SK-N-SH (cell line): ENCODE data around the gene BABAM2. TPM values are rescaled to one million over a fixed set of nuclear protein-coding genes. Genes with fewer than 3 reads are reported as not detected.

Experiments
- CTCF ChIA-PET: fragments of 300-600, 350-600 bp; formaldehyde crosslinking; extraction: SDS; loops from one replicate; lab custom pipeline; 2021; lab: Yijun Ruan, JAX
- POLR2A ChIA-PET: fragments of 350-600 bp; sonication (Branson Sonifier 250); formaldehyde crosslinking; extraction: SDS; loops from one replicate; lab custom pipeline; 2020; ENCODE audit warnings: antibody characterized with exemption, inconsistent platforms; lab: Yijun Ruan, JAX
- DNase-seq: peaks from one replicate; pipeline ENCODE4 v3.0.0; 2012
- H2AFZ ChIP-seq: fragments of 200-600 bp; sonication (generic); 2 replicates; pipeline ENCODE4 v1.8.1; 2016; ENCODE audit warnings: antibody characterized with exemption, mild to moderate bottlenecking, low read depth
- H3F3A ChIP-seq: fragments of 200-600 bp; sonication (generic); replicated peaks from 2 replicates; pipeline ENCODE3; 2016; ENCODE audit warnings: antibody characterized with exemption, mild to moderate bottlenecking; ENCODE audit not compliant: insufficient read depth
- H3K27ac ChIP-seq, 2 experiments: fragments of 200-500 bp in 1 of 2; fragments of 200-600 bp in 1 of 2; sonication (Bioruptor generic) in 1 of 2; sonication (generic), shearing (Covaris generic) in 1 of 2; 2 replicates each; pipeline versions ENCODE4 v1.5.1 to v1.6.1; 2014 to 2016; ENCODE audit warnings: low read depth in 2 of 2, inconsistent platforms in 1 of 2, low read length in 1 of 2, mild to moderate bottlenecking in 1 of 2, mixed read lengths in 1 of 2
- H3K27me3 ChIP-seq: fragments of 200-600 bp; sonication (generic), shearing (Covaris generic); 2 replicates; pipeline ENCODE4 v1.6.1; 2016; ENCODE audit warnings: mixed run types; ENCODE audit not compliant: insufficient read depth
- H3K36me3 ChIP-seq, 2 experiments: fragments of 200-500 bp in 1 of 2; fragments of 200-600 bp in 1 of 2; sonication (Bioruptor generic) in 1 of 2; sonication (generic) in 1 of 2; replicated peaks in 1 of 2; 2 replicates each; pipeline versions ENCODE3 to v1.5.1; 2014 to 2016; ENCODE audit warnings: low read length in 1 of 2, mild to moderate bottlenecking in 1 of 2; ENCODE audit not compliant: insufficient read depth in 2 of 2, control insufficient read depth in 1 of 2
- H3K4me1 ChIP-seq, 2 experiments: fragments of 200-500 bp in 1 of 2; fragments of 200-600 bp in 1 of 2; sonication (Bioruptor generic) in 1 of 2; sonication (generic), shearing (Covaris generic) in 1 of 2; 2 replicates each; pipeline versions ENCODE4 v1.5.1 to v1.6.1; 2014 to 2016; ENCODE audit warnings: low read depth in 1 of 2, low read length in 1 of 2, mixed run types in 1 of 2; ENCODE audit not compliant: insufficient read depth in 2 of 2, control insufficient read depth in 1 of 2
- H3K4me2 ChIP-seq: fragments of 200-600 bp; sonication (generic), shearing (Covaris generic); 2 replicates; pipeline ENCODE4 v1.6.1; 2017; ENCODE audit warnings: mixed run types
- H3K4me3 ChIP-seq, 2 experiments: fragments of 200-500 bp in 1 of 2; fragments of 200-600 bp in 1 of 2; sonication (Bioruptor generic) in 1 of 2; sonication (generic), shearing (Covaris generic) in 1 of 2; 2 replicates each; pipeline versions ENCODE4 v1.5.1 to v1.8.1; 2014 to 2016; ENCODE audit warnings: low read depth in 2 of 2, inconsistent platforms in 1 of 2, low read length in 1 of 2, mild to moderate bottlenecking in 1 of 2, mixed read lengths in 1 of 2, moderate library complexity in 1 of 2
- H3K79me2 ChIP-seq: fragments of 200-600 bp; sonication (generic); 2 replicates; pipeline ENCODE4 v1.8.1; 2017; ENCODE audit warnings: mild to moderate bottlenecking; ENCODE audit not compliant: insufficient read depth
- H3K9ac ChIP-seq: fragments of 200-600 bp; sonication (generic); 2 replicates; pipeline ENCODE4 v1.6.1; 2017; ENCODE audit warnings: mixed run types
- H3K9me2 ChIP-seq: fragments of 200-600 bp; sonication (generic); 2 replicates; pipeline ENCODE4 v1.6.1; 2017; ENCODE audit warnings: mixed run types
- H3K9me3 ChIP-seq: fragments of 200-600 bp; sonication (generic); 2 replicates; pipeline ENCODE4 v1.6.1; 2017; ENCODE audit warnings: mixed run types, mild to moderate bottlenecking, moderate library complexity
- H4K20me1 ChIP-seq: fragments of 200-600 bp; sonication (generic); 2 replicates; pipeline ENCODE4 v1.6.1; 2017; ENCODE audit warnings: mild to moderate bottlenecking, mixed run types; ENCODE audit not compliant: insufficient read depth
- EP300 ChIP-seq, 2 experiments: IDR thresholded peaks; 2 replicates each; pipeline versions ENCODE4 v1.4.0 to v1.6.1; 2012; ENCODE audit warnings: borderline replicate concordance in 1 of 2, low read depth in 1 of 2, low read length in 1 of 2
- FOSL2 ChIP-seq: IDR thresholded peaks from 2 replicates; pipeline ENCODE4 v1.4.0; 2012; ENCODE audit warnings: low read depth, mild to moderate bottlenecking, moderate library complexity, borderline replicate concordance
- FOXJ3 ChIP-seq: sonication (generic); formaldehyde crosslinking; IDR thresholded peaks from 2 replicates; pipeline ENCODE4 v1.5.1; 2020; ENCODE audit warnings: mild to moderate bottlenecking, missing genetic modification reagents
- FOXM1 ChIP-seq: IDR thresholded peaks from 2 replicates; pipeline ENCODE4 v1.4.0; 2012; ENCODE audit warnings: low read depth, mild to moderate bottlenecking
- GABPA ChIP-seq: IDR thresholded peaks from 2 replicates; pipeline ENCODE4 v1.4.0; 2012; ENCODE audit warnings: low read depth, mild to moderate bottlenecking
- JUND ChIP-seq: IDR thresholded peaks from 2 replicates; pipeline ENCODE4 v1.4.0; 2012
- MXI1 ChIP-seq: IDR thresholded peaks from 2 replicates; pipeline ENCODE4 v1.6.1; 2012; ENCODE audit warnings: mild to moderate bottlenecking, low read depth, low read length, improper control_type of control experiment
- NFIC ChIP-seq: IDR thresholded peaks from 2 replicates; pipeline ENCODE4 v1.4.0; 2012; ENCODE audit warnings: borderline replicate concordance
- POLR2AphosphoS5 ChIP-seq: IDR thresholded peaks from 2 replicates; pipeline ENCODE4 v1.6.1; 2012; ENCODE audit warnings: low read depth, low read length
- RCOR1 ChIP-seq: fragments of 150-350 bp; IDR thresholded peaks from 2 replicates; pipeline ENCODE4 v1.6.1; 2017; ENCODE audit warnings: antibody characterized with exemption, low read length
- RXRA ChIP-seq: IDR thresholded peaks from 2 replicates; pipeline ENCODE4 v1.4.0; 2012; ENCODE audit warnings: low read depth, mild to moderate bottlenecking, borderline replicate concordance
- SMC3 ChIP-seq: IDR thresholded peaks from 2 replicates; pipeline ENCODE4 v1.6.1; 2012; ENCODE audit warnings: low read depth, low read length, improper control_type of control experiment
- TAF1 ChIP-seq: IDR thresholded peaks from 2 replicates; pipeline ENCODE4 v1.6.1; 2012; ENCODE audit warnings: low read depth, mild to moderate bottlenecking, low read length, moderate library complexity, borderline replicate concordance
- TEAD4 ChIP-seq: IDR thresholded peaks from 2 replicates; pipeline ENCODE4 v1.4.0; 2012; ENCODE audit warnings: mild to moderate bottlenecking, borderline replicate concordance; ENCODE audit not compliant: insufficient read depth
- WGBS: methylation state at CpG from one replicate; pipeline ENCODE4 v1.1.6; 2017; ENCODE audit warnings: low lambda C conversion rate; 5-methylcytosine and 5-hydroxymethylcytosine counted together
- polyA plus RNA-seq, 3 experiments: library from polyadenylated mRNA; depleted of rRNA; stranded (reverse); fragments of >200 nt; gene quantifications; 2 replicates each; pipeline ENCODE4 v1.2.3, GENCODE V29; 2012
- TF ChIP-seq, protein P1 (sequence below): fragments of 150-350 bp; IDR thresholded peaks from 2 replicates; pipeline ENCODE4 v1.6.1; 2017; ENCODE audit warnings: antibody characterized with exemption, low read length, low read depth, borderline replicate concordance
- TF ChIP-seq, protein P2 (sequence below): fragments of 150-350 bp; IDR thresholded peaks from 2 replicates; pipeline ENCODE4 v1.6.1; 2016; ENCODE audit warnings: mild to moderate bottlenecking, low read depth, low read length
- TF ChIP-seq, protein P3 (sequence below): IDR thresholded peaks from 2 replicates; pipeline ENCODE4 v1.4.0; 2012; ENCODE audit warnings: low read depth, borderline replicate concordance
- TF ChIP-seq, protein P4 (sequence below): fragments of 200-600 bp; sonication (generic); IDR thresholded peaks from 2 replicates; pipeline ENCODE4 v1.6.1; 2017; ENCODE audit warnings: antibody characterized with exemption, mild to moderate bottlenecking, moderate library complexity

The BABAM2 gene
- polyA plus RNA-seq, 1 of the 3 experiments (the other 2 are of a cell fraction): 34.0 TPM

DNA sequence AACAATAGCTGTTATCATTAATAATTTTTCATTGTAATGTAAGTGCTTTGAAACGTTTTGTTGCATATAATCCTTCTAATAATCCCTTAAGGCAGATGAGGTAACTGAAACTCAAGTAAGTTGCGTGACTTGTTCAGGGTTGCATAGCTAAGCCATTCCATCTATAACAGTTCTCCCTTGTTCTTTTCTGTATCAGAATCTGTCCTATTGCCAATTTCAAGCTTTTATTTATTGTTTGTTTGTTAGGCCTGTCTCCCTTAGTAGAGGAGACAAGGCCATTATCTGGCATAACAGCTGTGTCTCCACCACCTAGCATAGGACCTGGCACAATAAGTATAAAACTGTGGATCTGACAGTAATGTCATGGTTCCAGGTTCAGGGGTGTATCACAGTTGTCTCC is 19.4 kb downstream of the BABAM2 start:
- no peaks in the 10 kb centered on the region for H3K9me3 ChIP-seq
- POLR2A ChIA-PET: no interaction called here
- H3K9me2 ChIP-seq: no peaks in the 10 kb centered on the region
- peaks cover 0 to under 1% of the 10 kb centered on the region in 2 experiments for H3K36me3 ChIP-seq
- CTCF ChIA-PET: no interaction called here
- peaks cover under 1 to 4% of the 10 kb centered on the region in 2 experiments; a peak in 2 of 4 replicates for H3K4me1 ChIP-seq
- no peaks in the 10 kb centered on the region for H3K27me3 ChIP-seq
- H3K9ac ChIP-seq: no peak overlapping the region
- no peak overlapping the region for H2AFZ ChIP-seq
- H3K4me2 ChIP-seq: no peak overlapping the region
- no peak overlapping the region for H3K27ac ChIP-seq
- no peak overlapping the region for H3K4me3 ChIP-seq
- 82% methylated on average over 2 of the region's 2 CpGs for WGBS
- no peaks in the 10 kb centered on the region for H3F3A ChIP-seq
- TF ChIP-seq EP300 (IDR thresholded peaks at IDR 0.05; ENCODE audit: borderline replicate concordance in 1 of 2, low read depth in 1 of 2, low read length in 1 of 2): no peak
- no peak for TF ChIP-seq RCOR1
- no peak for TF ChIP-seq TAF1
- no peak for TF ChIP-seq RXRA
- TF ChIP-seq POLR2AphosphoS5: no peak
- TF ChIP-seq, protein P1, sequence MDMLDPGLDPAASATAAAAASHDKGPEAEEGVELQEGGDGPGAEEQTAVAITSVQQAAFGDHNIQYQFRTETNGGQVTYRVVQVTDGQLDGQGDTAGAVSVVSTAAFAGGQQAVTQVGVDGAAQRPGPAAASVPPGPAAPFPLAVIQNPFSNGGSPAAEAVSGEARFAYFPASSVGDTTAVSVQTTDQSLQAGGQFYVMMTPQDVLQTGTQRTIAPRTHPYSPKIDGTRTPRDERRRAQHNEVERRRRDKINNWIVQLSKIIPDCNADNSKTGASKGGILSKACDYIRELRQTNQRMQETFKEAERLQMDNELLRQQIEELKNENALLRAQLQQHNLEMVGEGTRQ: no peak
- TF ChIP-seq MXI1: no peak
- no peak for TF ChIP-seq FOXJ3
- no peak for TF ChIP-seq FOXM1
- TF ChIP-seq SMC3: no peak
- no peak for TF ChIP-seq TEAD4
- no peak for TF ChIP-seq FOSL2
- TF ChIP-seq GABPA: no peak
- TF ChIP-seq NFIC: no peak
- TF ChIP-seq, protein P2, sequence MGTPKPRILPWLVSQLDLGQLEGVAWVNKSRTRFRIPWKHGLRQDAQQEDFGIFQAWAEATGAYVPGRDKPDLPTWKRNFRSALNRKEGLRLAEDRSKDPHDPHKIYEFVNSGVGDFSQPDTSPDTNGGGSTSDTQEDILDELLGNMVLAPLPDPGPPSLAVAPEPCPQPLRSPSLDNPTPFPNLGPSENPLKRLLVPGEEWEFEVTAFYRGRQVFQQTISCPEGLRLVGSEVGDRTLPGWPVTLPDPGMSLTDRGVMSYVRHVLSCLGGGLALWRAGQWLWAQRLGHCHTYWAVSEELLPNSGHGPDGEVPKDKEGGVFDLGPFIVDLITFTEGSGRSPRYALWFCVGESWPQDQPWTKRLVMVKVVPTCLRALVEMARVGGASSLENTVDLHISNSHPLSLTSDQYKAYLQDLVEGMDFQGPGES: no peak
- TF ChIP-seq, protein P3, sequence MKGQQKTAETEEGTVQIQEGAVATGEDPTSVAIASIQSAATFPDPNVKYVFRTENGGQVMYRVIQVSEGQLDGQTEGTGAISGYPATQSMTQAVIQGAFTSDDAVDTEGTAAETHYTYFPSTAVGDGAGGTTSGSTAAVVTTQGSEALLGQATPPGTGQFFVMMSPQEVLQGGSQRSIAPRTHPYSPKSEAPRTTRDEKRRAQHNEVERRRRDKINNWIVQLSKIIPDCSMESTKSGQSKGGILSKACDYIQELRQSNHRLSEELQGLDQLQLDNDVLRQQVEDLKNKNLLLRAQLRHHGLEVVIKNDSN: no peak
- TF ChIP-seq, protein P4, sequence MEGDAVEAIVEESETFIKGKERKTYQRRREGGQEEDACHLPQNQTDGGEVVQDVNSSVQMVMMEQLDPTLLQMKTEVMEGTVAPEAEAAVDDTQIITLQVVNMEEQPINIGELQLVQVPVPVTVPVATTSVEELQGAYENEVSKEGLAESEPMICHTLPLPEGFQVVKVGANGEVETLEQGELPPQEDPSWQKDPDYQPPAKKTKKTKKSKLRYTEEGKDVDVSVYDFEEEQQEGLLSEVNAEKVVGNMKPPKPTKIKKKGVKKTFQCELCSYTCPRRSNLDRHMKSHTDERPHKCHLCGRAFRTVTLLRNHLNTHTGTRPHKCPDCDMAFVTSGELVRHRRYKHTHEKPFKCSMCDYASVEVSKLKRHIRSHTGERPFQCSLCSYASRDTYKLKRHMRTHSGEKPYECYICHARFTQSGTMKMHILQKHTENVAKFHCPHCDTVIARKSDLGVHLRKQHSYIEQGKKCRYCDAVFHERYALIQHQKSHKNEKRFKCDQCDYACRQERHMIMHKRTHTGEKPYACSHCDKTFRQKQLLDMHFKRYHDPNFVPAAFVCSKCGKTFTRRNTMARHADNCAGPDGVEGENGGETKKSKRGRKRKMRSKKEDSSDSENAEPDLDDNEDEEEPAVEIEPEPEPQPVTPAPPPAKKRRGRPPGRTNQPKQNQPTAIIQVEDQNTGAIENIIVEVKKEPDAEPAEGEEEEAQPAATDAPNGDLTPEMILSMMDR: no peak
- TF ChIP-seq JUND: no peak
- H3K79me2 ChIP-seq: no peaks in the 10 kb centered on the region
- H4K20me1 ChIP-seq: no peaks in the 10 kb centered on the region
- no peak for DNase-seq
